GM18868 (cell line): ENCODE measurements around the gene CRB3.
A peak's percentile ranks its signal among the peaks of the same experiment; 100 is the strongest.

Source experiments
- ATAC-seq: cut with Tn5 transposase; IDR thresholded peaks from one replicate; pipeline ENCODE4 v1.9.1; 2021; ENCODE audit warnings: mild to moderate bottlenecking, moderate library complexity; ENCODE audit not compliant: unreplicated experiment

The CRB3 gene

DNA sequence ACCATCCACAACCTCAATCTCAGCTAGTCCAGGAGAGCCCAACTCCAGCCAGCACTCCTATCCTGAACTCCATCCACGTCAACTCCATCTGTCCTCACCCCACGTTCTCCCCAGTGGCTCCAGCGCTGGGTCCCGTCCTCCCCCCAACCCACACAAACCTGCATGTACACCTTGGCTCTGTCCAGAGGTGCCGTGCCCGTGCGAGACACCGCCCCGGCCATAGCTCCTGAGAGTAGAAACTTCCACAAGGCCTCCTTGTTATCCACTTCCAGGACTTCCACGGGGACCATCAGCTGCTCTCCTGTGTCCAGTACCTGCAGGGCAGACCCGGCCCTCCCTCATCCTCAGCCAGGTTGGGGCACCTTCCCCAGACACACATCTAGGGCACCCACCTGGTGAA, 32.2 kb upstream of the CRB3 start:
- no peak for ATAC-seq

DNA sequence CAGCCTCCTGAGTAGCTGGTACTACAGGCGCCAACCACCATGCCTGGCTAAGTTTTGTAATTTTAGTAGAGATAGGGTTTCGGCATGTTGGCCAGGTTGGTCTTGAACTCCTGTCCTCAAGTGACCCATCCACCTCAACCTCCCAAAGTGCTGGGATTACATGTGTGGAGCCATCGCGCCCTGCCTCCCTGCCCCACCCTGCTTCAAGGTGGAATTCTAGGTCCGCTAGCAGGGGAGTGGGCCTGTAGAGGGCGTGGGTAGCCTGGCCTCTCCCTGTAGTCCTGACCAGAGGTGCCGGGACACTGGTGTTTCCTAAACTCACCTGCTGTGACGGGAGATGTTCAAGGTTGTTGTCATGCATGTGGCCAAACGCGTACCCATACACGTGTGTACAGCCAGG, 30.9 kb upstream of the CRB3 start:
- no peak for ATAC-seq

DNA sequence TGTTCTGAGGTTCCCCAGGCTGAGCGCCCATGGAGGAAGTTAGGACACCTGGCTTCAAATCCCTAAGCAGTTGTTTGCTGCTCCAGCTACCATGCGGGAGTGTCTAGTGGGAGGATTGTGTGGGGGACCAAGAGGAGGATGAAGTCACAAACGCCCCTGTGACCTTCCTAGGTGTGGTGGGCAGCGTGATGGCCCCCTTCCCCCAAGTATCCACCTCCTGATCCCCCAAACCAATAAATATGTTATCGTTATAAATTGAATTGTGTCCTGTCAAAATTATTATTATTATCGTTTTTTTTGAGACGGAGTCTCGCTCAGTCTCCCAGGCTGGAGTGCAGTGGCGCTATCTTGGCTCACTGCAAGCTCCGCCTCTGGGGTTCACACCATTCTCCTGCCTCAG, 30.4 kb upstream of the CRB3 start, which contains the start of gene SLC25A41:
TSS of gene SLC25A41 (minus strand) at position 101 of the 400 bp plus-strand sequence. CDS start at position 31, 70 bp downstream.
- ATAC-seq, result no peak

DNA sequence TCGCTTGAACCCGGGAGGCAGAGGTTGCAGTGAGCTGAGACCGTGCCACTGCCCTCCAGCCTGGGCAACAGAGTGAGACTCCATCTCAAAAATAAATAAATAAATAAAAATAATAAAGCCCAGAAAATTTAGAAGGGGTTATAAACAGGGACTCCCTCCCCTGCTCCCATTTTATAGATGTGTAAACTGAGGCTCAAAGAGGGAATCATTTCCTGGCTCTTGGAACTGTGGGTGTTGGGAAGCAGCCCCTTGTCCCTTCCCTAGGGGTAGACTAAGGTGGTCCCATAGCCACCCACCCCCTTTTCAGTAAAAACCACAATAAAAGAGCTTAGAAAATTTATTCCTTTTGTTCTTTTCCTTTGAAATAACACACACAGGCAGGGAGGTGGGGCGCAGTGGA, 24.3 kb upstream of the CRB3 start:
- ATAC-seq, result no peak

DNA sequence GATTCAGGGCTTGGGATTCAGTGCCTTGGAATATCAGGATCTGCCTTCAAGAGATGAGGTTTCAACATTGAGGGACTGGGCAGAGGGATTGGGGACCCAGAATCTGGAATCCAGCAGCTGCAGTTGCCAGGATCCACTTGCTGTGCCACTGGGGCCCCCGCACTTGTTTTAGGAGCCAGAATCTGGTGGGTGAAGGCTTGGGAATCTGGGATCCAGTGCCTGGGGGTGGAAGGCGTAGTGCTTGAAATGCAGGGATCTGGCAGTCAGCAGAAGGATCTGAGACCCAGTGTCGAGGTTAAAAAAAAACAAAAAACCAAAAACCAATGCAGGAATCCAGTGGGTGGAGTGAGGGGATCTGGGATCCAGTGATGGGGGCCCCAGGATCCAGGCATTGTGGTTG, 23.2 kb upstream of the CRB3 start:
- no peak for ATAC-seq

DNA sequence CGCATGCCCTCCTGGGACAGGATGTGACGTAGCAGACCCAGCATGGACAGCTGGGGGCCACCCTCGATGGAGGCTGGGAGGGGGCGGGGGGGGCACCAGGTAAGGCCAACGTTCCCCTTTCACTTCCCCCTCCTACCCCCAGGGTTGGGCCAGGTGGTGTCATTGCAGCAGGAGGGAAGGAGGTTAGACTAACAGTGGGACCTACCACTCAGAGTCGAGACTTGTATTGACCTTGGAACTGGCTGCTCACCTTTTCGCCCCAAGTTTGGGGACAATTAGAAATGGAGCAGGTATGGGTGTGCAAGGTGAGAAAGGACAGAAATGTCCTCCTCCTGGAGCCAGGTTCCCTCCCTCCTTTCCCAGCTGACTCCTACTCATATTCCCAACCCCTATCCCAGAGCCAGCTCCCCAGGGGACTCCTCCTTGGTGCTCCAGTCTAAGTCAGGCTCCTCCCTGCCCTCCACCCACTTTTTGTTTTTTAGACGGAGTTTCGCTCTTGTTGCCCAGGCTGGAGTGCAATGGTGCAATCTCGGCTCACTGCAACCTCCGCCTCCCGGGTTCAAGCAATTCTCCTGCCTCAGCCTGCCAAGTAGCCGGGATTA, 21.9 kb upstream of the CRB3 start:
- ATAC-seq, result no peak

DNA sequence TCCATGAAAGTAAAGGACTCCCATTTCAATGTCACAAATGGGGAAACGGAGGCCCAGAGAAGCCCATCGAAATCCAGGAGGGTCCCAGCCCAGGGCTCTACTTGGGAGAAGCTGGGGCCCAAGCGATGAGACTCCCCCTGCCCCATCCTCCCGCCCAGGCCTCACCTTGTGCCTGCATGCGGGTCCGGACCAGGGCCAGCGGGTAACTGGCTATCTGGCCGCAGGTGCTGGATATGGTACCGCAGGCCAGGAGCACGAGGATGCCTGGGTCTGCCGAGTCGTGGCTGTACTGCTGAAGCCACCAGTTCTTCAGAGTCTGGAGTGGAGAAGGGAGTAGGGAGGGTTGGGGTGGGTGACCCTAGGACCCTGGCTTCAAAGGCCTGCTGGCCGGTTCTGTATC, 20.1 kb upstream of the CRB3 start:
- no peak for ATAC-seq

DNA sequence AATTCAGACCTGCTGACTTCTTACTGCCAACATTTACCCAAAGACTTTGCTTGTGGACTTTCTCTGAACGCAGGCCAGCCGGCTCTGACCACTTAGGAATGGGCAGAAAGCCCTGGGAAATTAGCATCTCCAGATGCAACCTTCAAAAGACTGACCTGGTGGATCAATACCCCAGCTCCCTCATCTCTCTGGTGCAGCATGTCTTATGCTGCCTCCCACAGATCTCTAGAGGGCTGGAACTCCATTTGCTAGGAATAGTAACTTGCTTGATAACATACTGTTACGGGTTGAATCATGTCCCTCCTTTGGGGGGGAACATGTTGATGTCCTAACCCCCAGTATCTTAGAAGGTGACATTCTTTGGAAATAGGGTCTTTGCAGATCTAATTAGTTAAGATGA, 17.6 kb upstream of the CRB3 start:
- ATAC-seq, result no peak

DNA sequence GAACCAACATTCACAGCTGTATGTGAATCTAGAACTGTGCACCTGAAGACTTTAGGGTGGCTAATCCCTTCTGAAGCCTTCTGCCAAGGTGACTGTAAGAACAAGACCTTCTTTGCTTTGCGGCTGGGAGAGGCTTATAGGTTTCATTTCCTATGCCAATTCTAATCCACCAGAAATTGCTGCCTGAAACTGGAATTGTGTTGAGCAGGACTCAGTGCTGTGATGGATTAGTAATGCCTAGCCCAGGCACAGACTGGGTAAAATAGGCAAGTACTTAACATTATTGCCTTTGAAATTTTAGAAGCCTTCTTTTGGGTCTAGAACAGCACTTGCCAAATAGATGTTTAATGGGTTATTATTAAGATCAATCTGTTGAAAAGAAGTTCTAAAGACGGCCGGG, 16.0 kb upstream of the CRB3 start:
- no peak for ATAC-seq

DNA sequence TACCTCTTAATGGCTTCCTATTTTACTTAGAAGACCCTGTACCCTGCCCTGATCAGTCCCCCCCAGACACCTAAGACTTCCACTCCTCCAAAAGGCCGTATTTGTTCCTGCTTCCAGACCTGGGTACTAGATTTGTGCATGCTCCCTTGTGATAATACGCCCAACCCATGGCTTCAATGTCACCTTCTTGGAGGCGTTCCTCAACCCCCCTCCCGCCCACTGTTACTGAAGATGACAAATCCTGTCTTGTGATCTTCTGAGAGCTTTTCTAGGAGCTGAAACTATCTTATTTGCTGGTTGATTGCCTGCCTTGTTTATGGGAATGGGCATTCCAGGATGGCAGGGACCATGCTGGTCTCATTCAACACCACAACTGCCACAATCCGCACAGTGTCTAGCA, 13.9 kb upstream of the CRB3 start:
- no peak for ATAC-seq

DNA sequence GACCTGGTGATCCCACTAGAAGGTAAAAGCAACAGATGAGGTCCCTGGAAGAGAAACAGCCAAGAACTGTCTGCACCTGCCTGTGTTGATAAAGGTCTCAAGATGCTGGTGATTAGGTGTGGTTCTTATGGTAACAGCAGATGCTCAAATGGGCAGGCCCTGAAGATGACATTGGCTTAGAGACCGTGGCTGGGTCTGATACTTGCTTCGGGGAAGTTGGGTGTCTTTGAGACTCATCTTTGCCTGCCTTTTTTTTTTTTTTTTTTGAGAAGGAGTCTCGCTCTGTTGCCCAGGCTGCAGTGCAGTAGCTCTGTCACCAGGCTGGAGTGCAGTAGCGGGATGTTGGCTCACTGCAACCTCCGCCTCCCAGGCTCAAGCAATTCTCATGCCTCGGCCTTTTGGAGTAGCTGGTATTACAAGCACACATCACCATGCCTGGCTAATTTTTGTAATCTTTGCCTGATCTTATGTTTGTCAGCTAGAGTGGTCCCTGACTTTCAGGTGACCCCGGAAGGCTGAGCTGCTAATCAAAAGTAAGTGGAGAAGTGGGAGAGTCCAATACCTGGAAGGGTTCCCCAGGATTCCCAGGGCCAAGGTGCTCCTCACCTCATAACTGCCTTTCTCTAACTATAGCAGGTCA, 12.4 kb upstream of the CRB3 start:
- no peak for ATAC-seq

DNA sequence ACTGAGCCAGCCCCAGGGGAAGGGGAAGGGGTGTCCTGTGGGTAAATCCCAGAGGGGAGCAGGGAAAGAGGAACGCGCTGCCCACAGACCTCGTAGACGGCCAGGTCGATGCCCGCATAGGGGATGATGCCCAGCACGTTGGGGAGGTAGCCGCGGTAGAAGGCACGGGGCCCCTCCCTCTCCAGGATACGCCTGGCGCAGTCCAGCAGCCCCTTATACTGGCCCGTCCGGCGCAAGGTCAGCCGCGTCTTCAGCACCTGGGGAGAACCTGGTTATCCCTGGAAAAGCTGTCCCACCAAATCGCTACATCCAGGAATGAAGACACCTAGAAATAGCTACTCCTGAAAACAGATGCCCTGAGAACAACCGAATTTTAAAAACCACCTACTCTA, 11.9 kb upstream of the CRB3 start:
- no peak for ATAC-seq

DNA sequence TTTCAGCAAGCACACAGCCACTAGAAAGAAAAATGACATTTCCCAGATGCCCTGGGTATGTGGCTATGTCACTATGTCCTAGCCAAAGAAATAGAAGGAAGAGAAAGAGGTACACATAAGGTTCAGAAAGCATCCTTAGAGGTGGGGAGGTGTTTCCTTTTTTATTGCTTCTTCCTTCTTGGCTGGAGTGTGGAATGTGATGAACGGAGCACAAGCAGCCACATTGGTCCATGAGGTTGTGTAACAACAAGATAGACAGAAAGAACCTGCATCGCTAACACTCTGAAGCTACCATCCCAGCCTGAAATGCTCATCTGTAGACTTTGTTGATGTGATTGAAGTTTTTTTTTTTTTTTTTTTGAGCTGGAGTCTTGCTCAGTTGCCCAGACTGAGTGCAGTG, 11.2 kb upstream of the CRB3 start:
- no peak for ATAC-seq

DNA sequence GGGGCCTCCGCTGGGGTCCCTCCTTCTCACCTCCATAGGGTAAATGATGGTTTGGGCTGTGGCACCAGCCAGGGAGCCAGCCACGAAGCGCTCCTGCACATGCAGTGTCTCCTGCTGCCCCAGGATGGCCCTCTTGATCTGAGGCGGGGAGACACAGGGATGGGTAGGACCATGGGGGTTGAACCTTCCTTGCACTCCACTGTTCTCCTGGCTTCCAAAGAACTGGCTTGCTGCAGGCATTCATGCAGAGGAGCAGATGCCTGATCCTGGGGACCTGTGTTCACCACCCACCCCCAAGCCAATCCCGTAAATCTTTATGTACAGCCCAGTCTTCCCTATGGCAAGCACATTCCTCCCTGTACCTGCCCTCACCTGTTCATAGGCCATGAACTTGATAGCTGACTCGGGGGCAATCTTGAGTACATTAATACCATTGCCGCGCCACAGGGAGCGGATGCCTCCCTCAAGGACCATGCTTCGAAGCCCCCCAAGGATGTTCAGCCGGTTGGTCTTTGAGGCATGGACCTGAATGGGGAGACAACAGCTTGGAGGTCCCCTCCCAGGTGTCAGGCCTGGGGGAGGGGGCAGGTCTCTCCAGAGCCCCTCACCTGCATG, 10.0 kb upstream of the CRB3 start:
- no peak for ATAC-seq

DNA sequence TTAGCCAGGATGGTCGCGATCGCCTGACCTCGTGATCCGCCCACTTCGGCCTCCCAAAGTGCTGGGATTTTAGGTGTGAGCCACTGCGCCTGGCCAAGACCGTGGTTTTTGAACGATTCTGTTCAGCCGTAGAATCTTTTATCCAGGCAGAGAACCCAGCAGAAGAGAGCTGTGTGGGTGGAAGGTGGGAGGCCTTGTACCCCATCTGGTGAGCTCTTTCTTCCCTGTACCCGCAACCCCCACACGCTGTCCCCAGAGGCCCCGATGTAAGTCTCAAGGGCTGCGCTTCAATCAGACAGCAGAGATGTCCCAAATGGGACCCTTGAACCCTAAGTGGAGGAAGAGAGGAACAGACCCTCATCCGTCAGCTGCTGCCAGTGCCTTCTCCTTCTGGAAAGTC, 8.1 kb upstream of the CRB3 start:
- no peak for ATAC-seq

DNA sequence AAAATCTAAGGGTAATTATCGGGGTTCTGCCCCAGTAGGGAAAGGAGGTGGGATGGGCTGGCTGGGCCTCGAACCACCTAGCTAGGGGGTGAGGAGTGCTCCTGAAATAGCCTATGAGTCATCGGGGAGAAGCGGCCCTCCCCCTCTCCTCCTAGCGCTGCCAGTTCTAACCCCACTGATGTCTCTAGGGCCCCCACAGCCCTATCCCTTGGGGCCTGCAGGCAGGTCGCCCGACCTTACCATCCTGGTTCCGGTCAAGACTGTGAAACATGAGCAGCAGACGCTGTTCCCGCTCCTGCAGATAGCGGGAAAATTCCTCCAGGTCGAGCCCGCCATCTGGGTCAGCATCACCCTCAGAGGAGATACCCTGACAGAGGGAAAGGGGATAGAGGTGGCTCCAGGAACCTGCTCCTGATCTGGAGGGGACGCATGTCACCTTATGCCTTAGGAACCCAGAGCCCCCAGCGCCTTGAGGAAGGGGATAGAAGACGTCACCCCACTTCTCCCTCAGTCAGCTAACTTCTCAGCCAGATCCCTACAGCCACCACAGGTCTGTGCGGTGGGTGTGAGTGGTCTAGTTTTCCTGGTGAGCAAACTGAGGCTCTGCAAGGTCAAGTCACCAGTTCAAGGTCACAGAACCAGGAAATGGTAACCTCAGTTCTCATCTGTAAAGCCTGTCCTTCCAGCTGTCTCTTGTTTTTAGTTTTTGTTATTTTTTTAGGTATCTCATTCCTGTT, 5.9 kb upstream of the CRB3 start:
- no peak for ATAC-seq

DNA sequence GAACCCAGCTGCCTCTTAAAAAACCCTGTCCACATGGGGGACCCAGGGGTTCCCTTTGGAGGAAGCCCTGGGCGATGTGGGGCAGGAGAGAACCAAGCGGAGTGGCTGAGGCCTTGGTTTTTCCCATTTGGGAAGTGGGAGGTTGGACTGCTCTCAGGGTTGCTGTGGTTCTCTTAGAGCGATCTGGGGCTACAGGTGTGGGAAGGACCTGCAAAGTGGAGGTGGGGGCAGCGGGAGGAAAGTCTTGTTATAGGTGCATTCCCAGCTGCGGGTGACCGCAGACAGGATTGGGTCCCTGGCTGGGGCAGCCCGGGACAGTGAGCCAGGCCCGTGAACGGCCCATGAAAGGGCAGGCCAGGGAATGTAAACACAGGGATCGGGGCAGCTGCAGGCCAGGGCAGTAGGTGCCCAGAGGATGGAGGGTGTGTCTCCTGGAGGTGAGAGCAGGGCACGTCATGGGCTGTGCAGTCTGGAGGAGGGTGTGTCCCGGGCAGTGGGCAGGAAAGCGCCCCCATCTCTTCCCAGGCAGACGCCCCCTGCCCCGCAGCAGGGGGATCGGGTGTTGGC, 5.3 kb upstream of the CRB3 start:
- no peak for ATAC-seq

DNA sequence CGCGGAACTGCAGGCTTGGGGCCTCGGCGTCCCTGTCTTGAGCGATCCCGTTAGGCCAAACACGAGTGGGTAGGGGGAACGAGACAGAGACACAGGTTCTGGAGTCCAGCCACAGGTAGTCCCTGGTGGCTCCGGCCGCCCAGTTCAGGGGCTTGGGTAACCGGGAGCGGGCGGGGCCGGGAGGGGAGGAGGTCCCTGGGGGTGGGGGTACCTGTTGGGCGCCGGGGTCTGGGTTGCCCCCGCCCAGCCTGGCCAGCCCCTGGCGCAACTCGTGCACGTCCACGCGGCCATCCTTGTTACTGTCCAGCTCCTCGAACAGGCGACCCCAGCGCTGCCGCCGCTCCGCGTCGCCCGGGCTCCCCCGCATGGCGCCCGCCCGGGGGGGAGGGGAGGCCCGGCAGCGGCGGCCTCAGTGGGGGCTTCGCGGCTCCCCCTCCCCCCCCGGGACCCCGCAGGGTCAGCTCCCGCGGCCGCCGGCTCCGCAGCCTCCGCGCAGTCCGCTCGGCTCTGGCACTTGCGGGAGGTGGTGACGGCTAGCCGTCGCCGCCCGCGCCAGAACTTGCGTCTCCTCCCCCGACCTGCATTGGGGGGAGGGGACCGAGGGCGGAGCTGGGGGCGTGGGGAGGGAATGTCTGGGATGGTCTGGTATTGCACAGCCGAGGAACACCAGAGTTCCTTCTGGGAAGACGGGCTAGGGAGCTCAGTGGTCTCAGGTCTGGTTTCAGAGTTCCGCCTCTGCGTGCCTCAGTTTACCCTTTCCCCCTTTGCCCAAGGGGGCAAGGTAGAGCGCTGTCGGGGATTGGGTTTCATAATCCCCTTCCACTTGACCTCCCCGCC, 4.6 kb upstream of the CRB3 start, which contains the start of gene SLC25A23:
TSS of gene SLC25A23 (minus strand) at position 531 of the 837 bp plus-strand sequence. CDS start at position 367, 164 bp downstream.
- no peak for ATAC-seq

DNA sequence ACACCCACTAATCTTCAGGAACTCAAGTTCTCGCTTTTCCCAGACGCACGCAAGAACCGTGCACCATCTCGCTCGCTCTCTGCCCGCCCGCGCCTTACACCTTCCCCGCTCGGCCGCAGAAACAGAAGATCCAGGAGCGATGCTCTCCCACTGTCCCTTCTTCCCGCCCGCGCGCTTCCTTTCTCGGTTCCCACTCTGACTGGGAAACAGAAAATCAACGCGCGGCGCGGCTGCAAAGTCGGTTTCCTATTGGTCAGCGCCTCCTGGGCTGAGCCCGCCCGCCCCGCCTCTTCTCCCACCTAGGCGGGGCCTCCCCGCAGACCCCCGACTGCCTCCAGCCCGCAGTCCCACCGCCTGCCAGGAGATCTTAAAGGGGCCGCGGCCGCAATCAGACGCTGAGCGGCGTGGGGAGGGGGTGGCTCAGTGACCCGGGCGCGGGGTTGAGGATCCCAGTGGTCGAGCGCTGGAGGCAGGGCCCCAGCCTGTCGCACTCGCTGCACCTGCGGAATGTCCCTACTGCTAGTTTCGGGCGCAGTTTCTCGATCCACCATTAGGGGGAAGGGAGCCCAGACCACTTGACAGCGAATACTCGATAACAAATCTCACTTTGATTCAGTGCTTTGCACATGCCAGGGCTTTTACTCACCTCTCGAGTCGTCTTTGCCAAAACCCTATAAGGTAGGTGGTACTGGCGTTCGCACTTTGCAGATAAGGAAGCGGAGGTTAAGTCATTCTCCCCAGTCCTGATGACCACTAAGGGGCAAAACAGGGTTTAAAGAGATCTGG, 3.8 kb upstream of the CRB3 start:
- peak; percentile 71 for ATAC-seq

DNA sequence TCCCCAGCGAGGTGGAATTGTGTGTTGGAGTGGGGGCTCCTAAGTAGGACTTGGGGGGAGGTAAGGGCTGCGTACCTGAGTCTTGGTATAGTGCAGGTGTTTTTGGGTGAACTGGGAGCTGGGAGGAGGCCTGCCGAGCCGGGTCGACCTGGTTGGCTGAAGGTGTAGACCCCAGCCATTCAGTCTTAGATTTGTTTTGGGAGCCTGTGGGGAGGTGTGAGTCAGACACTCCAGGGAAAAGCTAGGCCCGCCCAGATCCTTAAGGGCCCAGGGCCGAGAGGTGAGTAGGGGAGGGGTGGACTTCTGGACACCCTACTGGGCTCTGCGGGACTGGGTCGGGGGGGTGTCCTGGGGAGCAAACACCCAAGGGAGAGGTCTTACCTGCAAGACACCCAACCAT, 935 bp downstream of the CRB3 start:
- no peak for ATAC-seq
